WTC11 (cell line): ENCODE data around the gene SCD. TPM values are rescaled to one million over a fixed set of nuclear protein-coding genes. Genes with fewer than 3 reads are reported as not detected.

Experiments
- ATAC-seq: fragments of 200-7000 bp; cut with Tn5 transposase; 2 replicates; pipeline ENCODE4 v1.10.0; 2021; ENCODE audit warnings: mild to moderate bottlenecking, moderate library complexity
- CTCF ChIA-PET: fragments of 300-600 bp; sonication (Branson Sonifier 250); formaldehyde crosslinking; loops from one replicate; lab custom pipeline; 2021; ENCODE audit warnings: antibody characterized with exemption; lab: Charles Lee
- POLR2A ChIA-PET: fragments of 350-600 bp; sonication (Branson Sonifier 250); formaldehyde crosslinking; loops from one replicate; lab custom pipeline; 2021; ENCODE audit warnings: antibody characterized with exemption; lab: Charles Lee
- DNase-seq: peaks from one replicate; pipeline ENCODE4 v3.0.0; 2021; ENCODE audit warnings: low spot score
- H3K27ac Mint-ChIP-seq: 2 replicates; pipeline ENCODE4 v1.8.0; 2021; ENCODE audit warnings: mixed read lengths
- H3K27me3 Mint-ChIP-seq: 2 replicates; pipeline ENCODE4 v1.8.0; 2021; ENCODE audit warnings: low read depth, mild to moderate bottlenecking, moderate library complexity, mixed read lengths
- H3K36me3 Mint-ChIP-seq: 2 replicates; pipeline ENCODE4 v1.8.0; 2021; ENCODE audit warnings: mixed read lengths
- H3K4me1 Mint-ChIP-seq: 2 replicates; pipeline ENCODE4 v1.8.0; 2022; ENCODE audit warnings: mixed read lengths
- H3K4me3 Mint-ChIP-seq: 2 replicates; pipeline ENCODE4 v1.8.0; 2021; ENCODE audit warnings: mild to moderate bottlenecking, moderate library complexity, mixed read lengths
- H3K9me3 Mint-ChIP-seq: 2 replicates; pipeline ENCODE4 v1.8.0; 2021; ENCODE audit warnings: mixed read lengths
- AFF4 ChIP-seq: sonication (generic); formaldehyde crosslinking; IDR thresholded peaks from 2 replicates; pipeline ENCODE4 v1.8.1; 2023; ENCODE audit warnings: mild to moderate bottlenecking, missing genetic modification reagents, borderline replicate concordance
- ARID4B ChIP-seq: sonication (generic); formaldehyde crosslinking; IDR thresholded peaks from 2 replicates; pipeline ENCODE4 v1.8.0; 2023; ENCODE audit warnings: missing genetic modification reagents, mild to moderate bottlenecking, borderline replicate concordance
- ATF6 ChIP-seq: sonication (generic); formaldehyde crosslinking; IDR thresholded peaks from 2 replicates; pipeline ENCODE4 v1.8.1; 2023; ENCODE audit warnings: mild to moderate bottlenecking, missing genetic modification reagents
- CREB1 ChIP-seq: sonication (generic); formaldehyde crosslinking; IDR thresholded peaks from 2 replicates; pipeline ENCODE4 v1.8.0; 2023; ENCODE audit warnings: mild to moderate bottlenecking, missing genetic modification reagents
- E2F4 ChIP-seq: sonication (generic); formaldehyde crosslinking; IDR thresholded peaks from 2 replicates; pipeline ENCODE4 v1.8.1; 2022; ENCODE audit warnings: low read depth, mild to moderate bottlenecking, moderate library complexity, missing genetic modification reagents, borderline replicate concordance
- E2F5 ChIP-seq: sonication (generic); formaldehyde crosslinking; IDR thresholded peaks from 2 replicates; pipeline ENCODE4 v1.8.1; 2022; ENCODE audit warnings: mild to moderate bottlenecking, moderate library complexity, missing genetic modification reagents
- ELF4 ChIP-seq: sonication (generic); formaldehyde crosslinking; IDR thresholded peaks from 2 replicates; pipeline ENCODE4 v1.8.1; 2022; ENCODE audit warnings: low read depth, mild to moderate bottlenecking, moderate library complexity, missing genetic modification reagents
- IRF2 ChIP-seq: sonication (generic); formaldehyde crosslinking; IDR thresholded peaks from 2 replicates; pipeline ENCODE4 v1.8.0; 2022; ENCODE audit warnings: low read depth, missing genetic modification reagents, borderline replicate concordance
- MLX ChIP-seq: sonication (generic); formaldehyde crosslinking; IDR thresholded peaks from 2 replicates; pipeline ENCODE4 v1.8.1; 2023; ENCODE audit warnings: mild to moderate bottlenecking, missing genetic modification reagents, moderate library complexity
- NR2C2 ChIP-seq: sonication (generic); formaldehyde crosslinking; IDR thresholded peaks from 2 replicates; pipeline ENCODE4 v1.8.0; 2022; ENCODE audit warnings: mild to moderate bottlenecking, missing genetic modification reagents
- PREB ChIP-seq: sonication (generic); formaldehyde crosslinking; IDR thresholded peaks from 2 replicates; pipeline ENCODE4 v1.8.1; 2022; ENCODE audit warnings: mild to moderate bottlenecking, missing genetic modification reagents, moderate library complexity, borderline replicate concordance
- PRRX2 ChIP-seq: fragments of 250-450 bp; sonication (Bioruptor Pico); IDR thresholded peaks from 2 replicates; pipeline ENCODE4 v1.8.0; 2021; ENCODE audit warnings: mild to moderate bottlenecking
- ZBTB21 ChIP-seq: sonication (generic); formaldehyde crosslinking; IDR thresholded peaks from 2 replicates; pipeline ENCODE4 v1.8.1; 2023; ENCODE audit warnings: mild to moderate bottlenecking, missing genetic modification reagents, borderline replicate concordance
- ZNF317 ChIP-seq: sonication (generic); formaldehyde crosslinking; IDR thresholded peaks from 2 replicates; pipeline ENCODE4 v1.8.1; 2023; ENCODE audit warnings: low read depth, mild to moderate bottlenecking, moderate library complexity, missing genetic modification reagents, borderline replicate concordance
- ZNF396 ChIP-seq: fragments of 250-450 bp; sonication (Bioruptor Pico); IDR thresholded peaks from 2 replicates; pipeline ENCODE4 v1.8.0; 2021; ENCODE audit warnings: mild to moderate bottlenecking, moderate library complexity, borderline replicate concordance
- ZNF423 ChIP-seq: fragments of 250-450 bp; sonication (Bioruptor Pico); IDR thresholded peaks from 2 replicates; pipeline ENCODE4 v2.1.2; 2022; ENCODE audit warnings: mild to moderate bottlenecking, moderate library complexity
- ZNF512 ChIP-seq: sonication (generic); formaldehyde crosslinking; IDR thresholded peaks from 2 replicates; pipeline ENCODE4 v1.8.1; 2022; ENCODE audit warnings: missing genetic modification reagents, borderline replicate concordance
- ZNF671 ChIP-seq: fragments of 250-450 bp; sonication (Bioruptor Pico); IDR thresholded peaks from 2 replicates; pipeline ENCODE4 v1.8.0; 2021; ENCODE audit warnings: mild to moderate bottlenecking
- total RNA-seq: library from RNA; stranded (reverse); gene quantifications from 3 replicates; pipeline ENCODE4 v1.2.3, GENCODE V29; 2021

Gene SCD
- total RNA-seq, 1 experiment from 2014 or later, result 556 TPM

- TF ChIP-seq CREB1 (CRISPR knock-in tag), result no peak
Observed at GRCh38 chr10:100357059-100357858, 10.2 kb downstream of the SCD start (continued).

GRCh38 chr10:100359030-100359432, 12.0 kb downstream of the SCD start:
- ATAC-seq (peak; percentile 16; the same call in 1 of the 2 replicates), DNase-seq (no peak)
- H3K4me3 Mint-ChIP-seq, result no peak overlapping the region
- peaks cover 85% of the 10 kb centered on the region for H3K36me3 Mint-ChIP-seq
- H3K4me1 Mint-ChIP-seq, result peaks cover 51% of the 10 kb centered on the region
- no peaks in the 10 kb centered on the region for H3K9me3 Mint-ChIP-seq
- ChIA-PET CTCF (interaction anchor here (1.3 kb wide), 3 partner anchors 9 to 75 kb away, joined by 4 read pairs; no protein-coding TSS in a partner anchor), POLR2A (interaction anchor here (0.6 to 1.5 kb wide), 2 partner anchors 14 to 626 kb away, joined by 4 to 5 read pairs; no protein-coding TSS in a partner anchor)
- no peaks in the 10 kb centered on the region for H3K27me3 Mint-ChIP-seq
- peak overlapping the region; percentile 75 for H3K27ac Mint-ChIP-seq
- TF ChIP-seq PRRX2 (CRISPR knock-in tag) (no peak), ARID4B (no peak), E2F4 (CRISPR knock-in tag) (no peak), ZNF423 (CRISPR knock-in tag) (no peak), NR2C2 (no peak), ZNF671 (CRISPR knock-in tag) (no peak), ZBTB21 (CRISPR knock-in tag) (no peak), ELF4 (no peak), ZNF396 (CRISPR knock-in tag) (no peak), AFF4 (CRISPR knock-in tag) (no peak), IRF2 (no peak), PREB (CRISPR knock-in tag) (no peak), ATF6 (CRISPR knock-in tag) (no peak), MLX (no peak), E2F5 (no peak), ZNF317 (CRISPR knock-in tag) (no peak), ZNF512 (CRISPR knock-in tag) (no peak)
